M059J (cell line): ENCODE measurements around the gene SPZ1. TPM values are rescaled to one million over a fixed set of nuclear protein-coding genes. Genes with fewer than 3 reads are reported as not detected.
"Not testable (repeated sequence)": the region's sequence is repeated elsewhere in the genome, so short reads cannot be mapped to it uniquely, and the experiment has no call there.

Source experiments
- DNase-seq: peaks from one replicate; pipeline ENCODE4 v3.0.0-alpha.2; 2012; ENCODE audit warnings: low read depth
- total RNA-seq: library from RNA; depleted of rRNA; stranded (reverse); fragments of >200 nt; shearing (Covaris generic); gene quantifications from 2 replicates; pipeline ENCODE4 v1.2.3, GENCODE V29; 2014; rRNA removed

The SPZ1 gene, protein sequence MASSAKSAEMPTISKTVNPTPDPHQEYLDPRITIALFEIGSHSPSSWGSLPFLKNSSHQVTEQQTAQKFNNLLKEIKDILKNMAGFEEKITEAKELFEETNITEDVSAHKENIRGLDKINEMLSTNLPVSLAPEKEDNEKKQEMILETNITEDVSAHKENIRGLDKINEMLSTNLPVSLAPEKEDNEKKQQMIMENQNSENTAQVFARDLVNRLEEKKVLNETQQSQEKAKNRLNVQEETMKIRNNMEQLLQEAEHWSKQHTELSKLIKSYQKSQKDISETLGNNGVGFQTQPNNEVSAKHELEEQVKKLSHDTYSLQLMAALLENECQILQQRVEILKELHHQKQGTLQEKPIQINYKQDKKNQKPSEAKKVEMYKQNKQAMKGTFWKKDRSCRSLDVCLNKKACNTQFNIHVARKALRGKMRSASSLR
- not detected in 2 replicates for total RNA-seq

DNA sequence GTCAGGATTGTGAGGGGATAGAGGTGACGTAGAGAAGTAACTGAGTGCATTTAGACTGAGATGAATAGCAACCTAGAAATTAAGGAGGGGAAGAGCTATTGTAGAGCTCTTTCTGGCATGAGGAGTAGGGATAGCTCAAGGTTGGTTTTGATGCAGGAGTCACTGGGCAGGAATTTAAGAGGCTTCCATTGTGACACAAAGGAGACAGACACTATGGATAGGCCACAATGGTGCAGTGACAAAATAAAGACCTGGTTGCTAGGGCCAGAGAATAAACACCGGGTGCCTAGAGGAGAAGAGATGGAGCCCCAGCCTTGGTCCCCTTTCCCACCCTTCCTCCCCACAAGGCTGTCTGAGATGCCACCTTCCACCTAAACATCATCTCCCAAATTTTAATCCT lies at the start of gene SPZ1:
Gene SPZ1 (plus strand): TSS at position 301 of the 400 bp plus-strand sequence. CDS start 214 bp downstream, outside the sequence.
- no peak for DNase-seq

DNA sequence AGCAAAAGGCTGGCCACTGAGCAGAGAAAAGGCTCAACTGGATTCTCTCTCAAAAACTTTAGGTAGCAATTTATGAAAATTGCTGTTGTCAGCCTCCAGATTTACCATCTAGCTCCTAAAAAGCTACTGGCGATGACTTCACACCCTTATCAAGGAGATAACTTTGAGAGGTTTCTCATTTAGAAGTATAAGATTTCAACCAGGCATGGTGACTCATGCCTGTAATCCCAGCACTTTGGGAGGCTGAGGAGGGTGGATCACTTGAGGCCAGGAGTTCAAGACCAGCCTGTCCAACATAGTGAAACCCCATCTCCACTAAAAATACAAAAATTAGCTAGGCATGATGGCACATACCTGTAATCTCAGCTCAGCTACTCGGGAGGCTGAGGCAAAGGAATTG lies 49.3 kb upstream of the SPZ1 start:
- peak; percentile 26 for DNase-seq

DNA sequence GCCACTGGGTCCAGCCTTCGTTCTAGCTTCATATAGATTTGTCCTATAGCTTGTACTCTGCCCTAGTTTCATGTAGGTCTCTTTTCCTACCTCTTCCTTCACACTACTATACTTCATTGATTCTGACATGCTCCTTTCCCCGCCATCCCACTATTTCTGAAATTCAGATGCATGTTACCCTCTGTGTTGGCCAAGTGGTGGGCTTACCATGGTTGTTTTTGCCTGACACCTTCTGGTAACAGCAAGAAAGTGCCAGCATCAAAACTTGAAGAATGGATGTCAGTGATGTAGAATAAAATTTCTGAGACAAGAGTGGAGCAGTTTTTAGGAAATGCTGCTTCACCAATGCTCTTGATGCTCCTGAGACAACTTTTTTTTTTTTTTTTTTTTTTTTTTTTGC lies 44.5 kb upstream of the SPZ1 start:
- DNase-seq = peak; percentile 33

DNA sequence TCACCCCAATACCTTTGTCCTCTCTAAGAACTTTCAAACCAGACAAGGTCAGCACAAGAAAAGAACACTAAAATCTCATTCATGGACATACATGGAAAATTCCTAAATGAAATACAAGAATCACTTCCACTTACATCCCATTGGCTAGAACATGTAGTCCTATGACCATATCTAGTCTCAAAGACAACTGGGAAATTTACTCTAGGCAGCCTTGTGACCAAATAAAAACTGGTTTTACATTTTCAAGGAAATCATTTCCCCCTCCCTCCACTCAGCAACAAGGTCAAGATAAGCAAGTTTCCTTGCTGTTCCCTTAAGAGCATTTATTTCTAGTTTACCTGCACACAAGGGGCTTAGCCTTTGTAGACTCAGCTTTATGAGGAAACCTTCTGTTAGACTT lies 43.6 kb upstream of the SPZ1 start:
- no peak for DNase-seq

DNA sequence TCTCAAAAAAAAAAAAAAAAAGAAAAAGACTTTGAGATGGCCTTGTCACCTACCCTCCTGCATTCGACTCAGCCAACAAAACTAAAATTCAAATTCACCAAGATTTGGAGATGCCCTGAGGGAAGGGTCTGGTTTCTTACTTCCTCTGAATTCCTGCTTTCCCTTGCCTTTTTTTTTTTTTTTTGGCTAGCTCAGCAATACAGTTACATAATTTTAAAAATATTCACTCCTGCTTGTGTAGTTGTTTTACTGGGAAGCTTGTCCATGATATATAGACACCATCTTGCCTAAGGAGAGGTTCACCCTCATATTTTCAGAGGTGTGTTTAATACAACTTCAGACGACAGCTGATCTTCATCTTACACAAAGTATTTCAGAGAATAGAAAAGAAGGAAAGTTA lies 42.6 kb upstream of the SPZ1 start:
- no peak for DNase-seq

DNA sequence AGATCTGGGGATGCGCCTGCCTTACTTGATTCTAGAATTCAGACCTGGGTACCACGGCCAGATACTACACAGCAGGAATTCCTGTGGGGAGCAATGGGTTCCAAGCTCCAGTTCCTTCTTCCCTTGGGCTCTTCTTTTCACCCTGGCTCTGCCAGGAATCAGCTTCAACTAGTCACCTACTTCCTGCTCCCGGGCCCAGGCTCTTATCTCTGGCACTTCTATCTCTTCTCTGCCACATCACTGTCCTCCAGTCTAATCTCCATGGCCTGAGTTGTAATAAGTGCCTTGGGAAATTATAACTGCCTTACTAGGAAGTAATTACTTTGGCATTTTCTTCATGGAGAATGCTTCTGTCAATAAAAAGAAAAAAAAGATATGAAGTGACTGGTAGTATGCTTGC lies 37.7 kb upstream of the SPZ1 start:
- DNase-seq = no peak

DNA sequence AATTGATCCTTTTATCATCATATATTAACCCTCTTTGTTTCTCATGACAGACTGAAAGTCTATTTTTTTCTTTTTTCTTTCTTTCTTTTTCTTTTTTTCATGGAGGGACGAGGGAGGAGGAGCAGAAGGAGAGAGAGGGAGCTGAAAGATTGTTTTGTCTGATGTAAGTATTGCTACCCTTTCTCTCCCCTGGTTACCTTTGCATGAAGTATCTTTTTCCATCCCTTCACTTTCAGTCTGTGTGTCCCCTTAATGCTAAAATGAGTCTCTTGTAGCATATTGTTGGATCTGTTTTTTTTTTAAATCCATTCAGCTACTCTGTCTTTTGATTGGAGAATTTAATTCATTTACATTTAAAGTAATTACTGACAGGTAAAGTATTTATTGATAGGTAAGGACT lies 36.4 kb upstream of the SPZ1 start:
- no peak for DNase-seq

DNA sequence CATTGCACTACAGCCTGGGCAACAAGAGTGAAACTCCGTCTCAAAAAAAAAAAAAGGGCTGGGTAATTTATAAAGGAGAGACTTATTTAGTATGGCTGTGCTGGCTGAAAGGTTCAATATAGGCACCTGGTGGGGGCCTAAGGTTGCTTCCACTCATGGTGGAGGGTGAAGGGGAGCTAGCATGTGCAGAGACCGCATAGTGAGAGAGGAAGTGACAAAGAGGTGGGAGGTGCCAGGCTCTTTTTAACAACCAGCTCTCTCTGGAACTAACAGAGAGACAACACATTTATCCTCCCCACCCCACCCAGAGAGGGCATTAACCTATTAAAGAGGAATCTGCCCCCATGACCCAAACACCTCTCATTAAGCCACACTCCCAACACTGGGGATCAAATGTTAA lies 35.1 kb upstream of the SPZ1 start:
- no peak for DNase-seq

DNA sequence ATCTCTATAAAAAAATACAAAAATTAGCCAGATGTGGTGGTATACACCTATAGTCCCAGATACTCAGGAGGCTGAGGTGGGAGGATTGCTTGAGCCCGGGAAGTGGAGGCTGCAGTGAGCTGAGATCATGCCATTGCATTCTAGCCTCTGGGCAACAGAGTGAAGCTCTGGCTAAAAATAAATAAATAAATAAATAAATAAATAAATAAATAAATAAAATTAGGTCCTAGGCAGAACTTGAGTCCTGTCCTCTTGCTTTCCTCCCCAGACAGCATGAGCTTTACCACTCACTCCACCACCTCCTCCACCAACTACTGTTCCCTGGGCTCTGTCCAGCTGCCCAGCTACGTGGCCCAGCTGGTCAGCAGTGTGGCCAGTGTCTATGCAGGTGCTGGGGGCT lies 31.6 kb upstream of the SPZ1 start:
- DNase-seq = no peak

DNA sequence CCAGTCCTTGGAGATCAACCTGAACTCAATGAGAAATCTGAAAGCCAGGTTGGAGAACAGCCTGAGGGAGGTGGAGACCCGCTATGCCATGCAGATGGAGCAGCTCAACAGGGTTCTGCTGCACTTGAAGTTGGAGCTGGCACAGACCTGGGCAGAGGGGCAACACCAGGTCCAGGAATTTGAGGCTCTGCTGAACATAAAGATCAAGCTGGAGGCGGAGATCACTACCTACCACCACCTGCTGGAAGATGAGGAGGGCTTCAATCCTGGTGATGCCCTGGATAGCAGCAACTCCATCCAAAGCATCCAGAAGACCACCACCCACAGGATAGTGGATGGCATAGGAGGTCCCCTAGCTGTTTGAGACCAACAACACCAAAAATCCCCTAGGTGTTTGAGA lies 30.5 kb upstream of the SPZ1 start:
- DNase-seq = no peak

DNA sequence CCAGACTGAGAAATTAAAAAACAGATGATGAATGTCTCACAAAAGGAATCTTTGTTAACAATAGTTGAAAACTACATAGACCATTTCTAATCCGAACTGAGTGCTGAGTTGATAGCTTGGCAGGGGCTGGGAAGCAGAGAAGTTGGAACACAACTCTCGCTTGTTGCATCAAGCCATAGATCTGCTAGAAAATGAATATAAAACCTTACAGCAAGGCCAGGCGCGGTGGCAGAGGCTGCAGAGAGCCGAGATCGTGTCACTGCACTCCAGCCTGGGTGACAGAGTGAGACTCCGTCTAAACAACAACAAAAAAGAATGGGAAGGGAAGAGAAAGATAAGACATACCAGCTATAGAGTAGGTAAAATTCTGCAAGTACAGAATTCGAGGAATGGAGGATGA lies 28.0 kb upstream of the SPZ1 start:
- DNase-seq = no peak

DNA sequence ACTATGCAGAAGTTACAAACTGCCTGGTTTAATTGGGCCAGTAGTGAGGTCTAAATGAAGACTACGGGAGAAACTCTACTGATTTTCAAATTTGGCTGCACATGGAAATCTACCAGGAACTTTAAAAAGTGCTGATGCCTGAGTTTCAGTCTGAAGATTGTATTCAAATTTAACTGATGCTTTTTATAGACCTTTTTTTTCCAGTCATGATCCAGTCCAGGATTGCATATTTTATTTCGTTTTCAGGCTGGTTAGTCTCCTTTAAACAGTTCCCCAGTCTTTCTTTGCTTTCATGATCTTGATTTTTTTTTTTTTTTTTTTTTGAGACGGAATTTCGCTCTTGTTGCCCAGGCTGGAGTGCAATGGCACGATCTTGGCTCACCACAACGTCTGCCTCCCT lies 23.7 kb upstream of the SPZ1 start:
- no peak for DNase-seq

DNA sequence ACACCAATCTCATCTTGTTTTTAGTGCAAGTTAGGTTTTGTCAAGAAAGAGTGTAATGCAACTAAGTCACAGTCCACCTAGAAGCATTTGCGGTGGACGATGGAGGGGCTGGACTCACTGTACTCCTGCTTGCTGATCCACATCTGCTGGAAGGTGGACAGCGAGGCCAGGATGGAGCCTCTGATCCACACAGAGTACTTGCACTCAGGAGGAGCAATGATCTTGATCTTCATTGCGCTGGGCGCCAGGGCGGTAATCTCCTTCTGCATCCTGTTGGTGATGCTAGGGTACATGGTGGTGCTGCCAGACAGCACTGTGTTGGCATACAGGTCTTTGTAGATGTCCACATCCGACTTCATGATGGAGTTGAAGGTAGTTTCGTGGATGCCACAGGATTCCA lies 20.2 kb upstream of the SPZ1 start:
- no peak for DNase-seq

DNA sequence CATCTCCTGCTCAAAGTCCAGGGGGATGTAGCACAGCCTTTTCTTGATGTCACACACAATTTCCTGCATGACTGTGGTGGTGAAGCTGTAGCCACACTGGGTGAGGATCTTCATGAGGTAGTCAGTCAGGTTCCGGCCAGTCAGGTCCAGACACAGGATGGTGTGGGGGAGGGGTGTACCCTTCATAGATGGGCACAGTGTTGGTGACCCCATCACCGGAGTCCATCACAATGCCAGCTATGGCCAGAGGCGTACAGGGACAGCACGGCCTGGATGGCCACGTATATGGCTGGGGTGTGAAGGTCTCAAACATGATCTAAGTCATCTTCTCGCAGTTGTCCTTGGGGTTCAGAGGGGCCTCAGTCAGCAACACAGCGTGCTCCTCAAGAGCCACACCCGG lies 19.7 kb upstream of the SPZ1 start:
- no peak for DNase-seq

DNA sequence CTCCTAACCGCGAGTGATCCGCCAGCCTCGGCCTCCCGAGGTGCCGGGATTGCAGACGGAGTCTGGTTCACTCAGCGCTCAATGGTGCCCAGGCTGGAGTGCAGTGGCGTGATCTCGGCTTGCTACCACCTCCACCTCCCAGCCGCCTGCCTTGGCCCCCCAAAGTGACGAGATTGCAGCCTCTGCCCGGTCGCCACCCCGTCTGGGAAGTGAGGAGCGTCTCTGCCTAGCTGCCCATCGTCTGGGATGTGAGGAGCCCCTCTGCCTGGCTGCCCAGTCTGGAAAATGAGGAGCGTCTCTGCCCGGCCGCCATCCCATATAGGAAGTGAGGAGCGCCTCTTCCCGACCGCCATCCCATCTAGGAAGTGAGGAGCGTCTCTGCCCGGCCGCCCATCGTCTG lies 19.0 kb upstream of the SPZ1 start:
- DNase-seq = not testable (repeated sequence)

DNA sequence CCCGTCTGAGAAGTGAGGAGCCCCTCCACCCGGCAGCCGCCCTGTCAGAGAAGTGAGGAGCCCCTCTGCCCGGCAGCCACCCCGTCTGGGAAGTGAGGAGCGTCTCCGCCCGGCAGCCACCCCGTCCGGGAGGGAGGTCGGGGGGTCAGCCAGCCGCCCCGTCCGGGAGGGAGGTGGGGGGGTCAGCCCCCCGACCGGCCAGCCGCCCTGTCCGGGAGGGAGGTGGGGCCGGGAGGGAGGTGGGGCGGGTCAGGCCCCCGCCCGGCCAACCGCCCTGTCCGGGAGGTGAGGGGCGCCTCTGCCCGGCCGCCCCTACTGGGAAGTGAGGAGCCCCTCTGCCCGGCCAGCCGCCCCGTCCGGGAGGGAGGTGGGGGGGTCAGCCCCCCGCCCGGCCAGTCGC lies 18.5 kb upstream of the SPZ1 start:
- DNase-seq = not testable (repeated sequence)

DNA sequence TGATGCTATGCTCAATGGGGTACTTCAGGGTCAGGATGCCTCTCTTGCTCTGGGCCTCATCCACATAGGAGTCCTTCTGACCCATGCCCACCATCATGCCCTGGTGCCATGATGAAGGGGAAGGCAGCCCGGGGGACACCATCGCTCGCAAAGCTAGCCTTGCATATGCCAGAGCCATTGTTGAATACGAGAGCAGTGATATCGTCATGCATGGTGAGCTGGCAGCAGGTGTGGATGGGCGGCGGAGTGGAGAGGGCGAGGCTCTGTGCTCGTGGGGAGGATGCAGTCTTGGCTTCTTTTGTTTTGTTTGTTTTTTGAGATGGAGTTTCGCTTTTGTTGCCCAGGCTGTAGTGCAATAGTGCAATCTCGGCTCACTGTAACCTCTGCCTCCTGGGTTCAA lies 17.2 kb upstream of the SPZ1 start:
- no peak for DNase-seq

DNA sequence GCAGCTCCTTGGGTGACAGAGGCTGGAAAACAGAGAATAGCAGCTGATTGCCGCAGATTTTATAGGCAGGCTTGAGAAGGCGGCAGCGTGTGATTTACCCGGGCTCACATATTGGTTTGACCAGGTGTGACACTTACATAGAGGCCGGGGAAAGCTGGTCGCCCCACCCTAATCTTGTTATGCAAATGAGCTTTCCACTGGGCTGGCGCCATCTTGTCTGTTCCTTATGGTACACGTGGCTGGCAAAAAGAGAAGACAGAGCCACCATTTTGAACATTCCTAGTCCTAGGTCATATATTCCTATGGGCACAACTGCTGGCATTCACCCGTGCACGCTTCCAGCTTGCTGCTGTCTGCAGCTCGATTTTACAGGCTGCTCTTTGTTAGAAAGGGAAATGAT lies 11.3 kb upstream of the SPZ1 start:
- DNase-seq = no peak

DNA sequence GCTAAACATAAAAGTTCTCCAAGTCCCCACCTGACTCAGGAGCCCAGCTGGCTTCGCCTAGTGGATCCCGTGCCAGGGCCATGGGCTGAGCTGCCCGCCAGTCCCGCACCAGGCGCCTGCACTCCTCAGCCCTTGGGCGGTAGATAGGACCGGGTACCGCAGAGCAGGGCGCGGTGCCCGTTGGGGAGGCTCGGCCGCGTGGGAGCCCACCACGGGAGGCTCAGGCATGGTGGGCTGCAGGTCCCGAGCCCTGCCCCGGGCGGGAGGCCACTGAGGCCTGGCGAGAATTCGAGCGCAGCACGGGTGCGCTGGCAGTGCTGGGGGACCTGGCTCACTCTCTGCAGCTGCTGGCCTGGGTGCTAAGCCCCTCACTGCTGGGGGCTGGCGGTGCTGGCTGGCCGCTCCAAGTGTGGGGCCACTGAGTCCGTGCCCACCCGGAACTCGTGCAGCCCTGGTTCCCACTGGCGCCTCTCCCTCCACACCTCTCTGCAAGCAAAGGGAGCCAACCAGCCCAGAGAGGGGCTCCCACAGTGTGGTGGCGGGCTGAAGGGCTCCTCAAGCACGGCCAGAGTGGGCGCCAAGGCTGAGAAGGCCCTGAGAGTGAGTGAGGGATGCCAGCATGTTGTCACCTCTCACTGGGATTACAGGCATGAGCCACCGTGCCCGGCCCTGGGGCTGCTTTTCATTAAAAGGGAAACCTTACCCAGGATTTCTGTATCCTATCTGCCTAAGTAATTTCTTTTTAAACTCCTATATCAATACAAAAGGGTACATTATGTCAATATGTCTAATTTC lies 9.7 kb upstream of the SPZ1 start:
- DNase-seq = no peak

DNA sequence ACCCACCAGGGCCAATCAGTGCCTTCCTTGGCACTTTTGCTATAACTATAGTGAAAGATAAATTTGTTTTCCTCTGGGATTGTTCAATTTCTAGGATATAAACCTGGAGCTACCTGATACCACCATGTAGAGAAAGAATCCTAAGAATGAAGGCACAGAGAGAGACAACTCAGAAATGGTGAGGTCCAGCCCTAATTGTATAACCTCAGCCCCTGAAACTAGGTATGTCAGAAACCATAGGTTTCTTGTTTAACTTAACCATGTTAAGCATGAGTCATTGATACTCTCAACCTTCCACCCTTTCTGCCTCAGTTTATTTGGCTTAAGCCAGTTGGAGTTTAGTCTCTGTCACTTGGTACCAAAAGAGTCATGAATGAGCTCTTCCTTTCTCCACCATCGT lies 4.6 kb upstream of the SPZ1 start:
- no peak for DNase-seq

DNA sequence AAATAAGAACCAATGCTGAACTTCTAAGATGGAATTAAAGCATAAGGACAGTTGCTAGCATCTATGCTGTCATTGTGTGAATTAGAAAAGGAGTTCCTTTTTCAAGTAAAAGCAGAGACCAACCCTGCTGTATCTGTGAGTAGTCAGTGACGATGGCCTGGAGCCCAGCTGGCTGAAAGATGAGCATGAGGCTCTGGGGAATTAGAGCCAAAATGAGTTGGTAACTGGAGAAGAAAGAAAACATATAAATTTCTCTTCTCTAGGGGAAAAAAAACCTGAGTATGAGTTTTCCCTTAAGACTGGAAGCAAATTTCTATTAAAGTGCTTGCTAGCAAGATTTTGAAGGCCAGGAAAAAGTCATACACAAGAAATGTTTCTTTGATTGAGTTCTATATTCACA lies 1.6 kb upstream of the SPZ1 start:
- no peak for DNase-seq

DNA sequence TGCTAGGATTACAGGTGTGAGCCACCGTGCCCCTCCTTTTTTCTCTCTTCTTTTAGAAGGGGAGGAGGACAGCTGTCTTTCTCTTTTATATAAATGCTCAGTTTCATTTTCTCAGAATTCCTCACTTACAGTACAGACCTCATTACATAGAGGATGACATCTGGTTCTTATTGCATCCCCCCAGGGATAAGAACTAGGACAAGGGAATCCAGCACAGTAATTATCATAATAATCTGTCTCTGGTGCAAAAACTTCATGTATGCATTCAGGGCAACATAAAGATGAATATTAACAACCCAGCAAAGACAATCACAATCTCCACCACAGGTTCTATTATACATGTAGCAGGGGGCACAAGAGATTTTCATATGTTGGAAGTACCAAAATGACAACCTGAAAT lies 5.1 kb downstream of the SPZ1 start:
- DNase-seq = no peak

DNA sequence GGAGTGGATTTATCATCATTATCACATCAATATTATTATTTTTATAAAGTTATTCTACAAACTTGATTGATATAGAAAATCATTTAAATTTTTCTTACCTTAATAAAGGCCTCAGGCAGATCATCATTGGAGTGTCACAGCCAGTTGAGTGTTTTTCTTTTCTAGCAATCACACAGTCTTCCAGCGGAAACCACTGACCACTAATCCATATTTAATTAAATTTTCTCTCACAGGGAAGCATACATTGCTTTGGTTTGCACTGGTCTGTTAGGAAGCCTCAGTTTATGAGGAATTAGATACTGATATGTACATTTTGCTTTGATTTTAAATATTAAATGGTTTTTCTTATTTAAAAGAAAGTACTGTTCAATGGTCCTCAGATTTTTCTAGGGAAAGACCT lies 6.7 kb downstream of the SPZ1 start:
- DNase-seq = no peak
